HUES48 (cell line): ENCODE data around the gene MRPS24.
A peak's percentile ranks its signal among the peaks of the same experiment; 100 is the strongest.

ENCODE experiments used
- H3K27ac ChIP-seq: one replicate; pipeline ENCODE4 v1.7.0; 2013; ENCODE audit warnings: low read depth, low read length, inconsistent platforms
- H3K27me3 ChIP-seq: 2 replicates; pipeline ENCODE4 v1.6.1; 2013; ENCODE audit warnings: mild to moderate bottlenecking, low read length; ENCODE audit not compliant: control insufficient read depth, insufficient read depth
- H3K36me3 ChIP-seq: 2 replicates; pipeline ENCODE4 v1.6.1; 2013; ENCODE audit warnings: low read length; ENCODE audit not compliant: control insufficient read depth, insufficient read depth
- H3K4me1 ChIP-seq: 2 replicates; pipeline ENCODE4 v1.6.1; 2013; ENCODE audit warnings: mild to moderate bottlenecking, low read length; ENCODE audit not compliant: control insufficient read depth, insufficient read depth
- H3K4me3 ChIP-seq: 2 replicates; pipeline ENCODE4 v1.5.1; 2013; ENCODE audit warnings: mild to moderate bottlenecking, low read depth, low read length
- H3K9ac ChIP-seq: 2 replicates; pipeline ENCODE4 v1.6.1; 2013; ENCODE audit warnings: mild to moderate bottlenecking, low read depth, low read length, moderate library complexity
- H3K9me3 ChIP-seq: 2 replicates; pipeline ENCODE4 v1.6.1; 2013; ENCODE audit warnings: low read length; ENCODE audit not compliant: control insufficient read depth, insufficient read depth

Gene MRPS24

GRCh38 chr7:43856316-43856715, 13.0 kb downstream of the MRPS24 start:
- Histone ChIP-seq H3K4me3 (no peak overlapping the region), H3K9ac (no peak overlapping the region), H3K4me1 (no peaks in the 10 kb centered on the region), H3K27me3 (no peaks in the 10 kb centered on the region), H3K27ac (no peak overlapping the region), H3K36me3 (no peaks in the 10 kb centered on the region), H3K9me3 (no peaks in the 10 kb centered on the region)

- no peaks in the 10 kb centered on the region for H3K36me3 ChIP-seq
These were observed 14.1 kb downstream of the MRPS24 start for GRCh38 chr7:43855176-43855575.

GRCh38 chr7:43851805-43852204, 17.5 kb downstream of the MRPS24 start:
- Histone ChIP-seq H3K9ac (no peak overlapping the region), H3K27ac (no peak overlapping the region), H3K4me1 (no peaks in the 10 kb centered on the region), H3K36me3 (no peaks in the 10 kb centered on the region), H3K27me3 (no peaks in the 10 kb centered on the region), H3K4me3 (no peak overlapping the region), H3K9me3 (no peaks in the 10 kb centered on the region)

More at GRCh38 chr7:43855176-43855575, 14.1 kb downstream of the MRPS24 start:
- no peak overlapping the region for H3K9ac ChIP-seq
- no peaks in the 10 kb centered on the region for H3K9me3 ChIP-seq
- H3K27ac ChIP-seq: no peak overlapping the region
- H3K27me3 ChIP-seq: no peaks in the 10 kb centered on the region
- H3K4me1 ChIP-seq: no peaks in the 10 kb centered on the region
- no peak overlapping the region for H3K4me3 ChIP-seq

- no peak overlapping the region for H3K9ac ChIP-seq
- H3K36me3 ChIP-seq: no peaks in the 10 kb centered on the region
- H3K4me3 ChIP-seq: no peak overlapping the region
- H3K9me3 ChIP-seq: no peaks in the 10 kb centered on the region
- no peaks in the 10 kb centered on the region for H3K27me3 ChIP-seq
- H3K4me1 ChIP-seq: no peaks in the 10 kb centered on the region
- H3K27ac ChIP-seq: no peak overlapping the region
These were observed 18.8 kb downstream of the MRPS24 start for GRCh38 chr7:43850348-43851116.

GRCh38 chr7:43849047-43849446, 20.3 kb downstream of the MRPS24 start:
- H3K27ac ChIP-seq: no peak overlapping the region
- H3K4me3 ChIP-seq: no peak overlapping the region

GRCh38 chr7:43847496-43847895, 21.8 kb downstream of the MRPS24 start:
- H3K4me3 ChIP-seq: no peak overlapping the region
- H3K9me3 ChIP-seq: no peaks in the 10 kb centered on the region
- H3K36me3 ChIP-seq: no peaks in the 10 kb centered on the region
- H3K27ac ChIP-seq: no peak overlapping the region
- no peak overlapping the region for H3K9ac ChIP-seq
- H3K27me3 ChIP-seq: no peaks in the 10 kb centered on the region
- no peaks in the 10 kb centered on the region for H3K4me1 ChIP-seq

More at GRCh38 chr7:43849047-43849446, 20.3 kb downstream of the MRPS24 start:
- H3K9me3 ChIP-seq: no peaks in the 10 kb centered on the region
- no peak overlapping the region for H3K9ac ChIP-seq
- no peaks in the 10 kb centered on the region for H3K36me3 ChIP-seq
- H3K4me1 ChIP-seq: no peaks in the 10 kb centered on the region
- H3K27me3 ChIP-seq: no peaks in the 10 kb centered on the region

- no peak overlapping the region for H3K27ac ChIP-seq
These were observed 24.7 kb downstream of the MRPS24 start for GRCh38 chr7:43844662-43845061.

GRCh38 chr7:43844257-43844656, 25.1 kb downstream of the MRPS24 start:
- no peaks in the 10 kb centered on the region for H3K27me3 ChIP-seq
- no peaks in the 10 kb centered on the region for H3K36me3 ChIP-seq
- no peak overlapping the region for H3K9ac ChIP-seq
- H3K27ac ChIP-seq: no peak overlapping the region
- no peak overlapping the region for H3K4me3 ChIP-seq
- no peaks in the 10 kb centered on the region for H3K9me3 ChIP-seq
- H3K4me1 ChIP-seq: no peaks in the 10 kb centered on the region

More at GRCh38 chr7:43844662-43845061, 24.7 kb downstream of the MRPS24 start:
- no peak overlapping the region for H3K9ac ChIP-seq
- H3K9me3 ChIP-seq: no peaks in the 10 kb centered on the region
- no peak overlapping the region for H3K4me3 ChIP-seq
- H3K4me1 ChIP-seq: no peaks in the 10 kb centered on the region
- H3K27me3 ChIP-seq: no peaks in the 10 kb centered on the region
- no peaks in the 10 kb centered on the region for H3K36me3 ChIP-seq

- Histone ChIP-seq H3K9ac (no peak overlapping the region), H3K27ac (no peak overlapping the region), H3K4me1 (peaks cover 4% of the 10 kb centered on the region), H3K4me3 (no peak overlapping the region), H3K36me3 (no peaks in the 10 kb centered on the region), H3K9me3 (no peaks in the 10 kb centered on the region), H3K27me3 (no peaks in the 10 kb centered on the region)
These were observed 26.0 kb downstream of the MRPS24 start for GRCh38 chr7:43843296-43843695.

GRCh38 chr7:43838201-43838658, 31.1 kb downstream of the MRPS24 start:
- H3K9ac ChIP-seq: no peak overlapping the region
- H3K27me3 ChIP-seq: no peaks in the 10 kb centered on the region
- 0 out of 2 replicates have a peak overlapping the region, but pooled peaks have one; percentile 27 for H3K4me3 ChIP-seq
- no peaks in the 10 kb centered on the region for H3K9me3 ChIP-seq
- peaks cover 4% of the 10 kb centered on the region for H3K4me1 ChIP-seq
- no peak overlapping the region for H3K27ac ChIP-seq
- H3K36me3 ChIP-seq: peaks cover 7% of the 10 kb centered on the region

- Histone ChIP-seq H3K27ac (no peak overlapping the region), H3K4me1 (peaks cover 4% of the 10 kb centered on the region), H3K27me3 (no peaks in the 10 kb centered on the region), H3K9me3 (peaks cover 6% of the 10 kb centered on the region; the same call in 1 of the 2 replicates), H3K36me3 (peaks cover 11% of the 10 kb centered on the region), H3K9ac (no peak overlapping the region), H3K4me3 (no peak overlapping the region)
These were observed 34.7 kb downstream of the MRPS24 start for GRCh38 chr7:43834463-43835251.
